Fibroblast of lung (primary cell): ENCODE measurements around the gene FAM3D.

Experiments
- CTCF ChIP-seq, 2 donors: IDR thresholded peaks in 1 of 2; conservative IDR thresholded peaks in 1 of 2; 1 replicate in 1 of 2; 2 replicates in 1 of 2; pipeline ENCODE4 v1.5.1; 2011 to 2012; ENCODE audit warnings: low read length in 2 of 2, control low read depth in 1 of 2, inconsistent platforms in 1 of 2, low read depth in 1 of 2, mild to moderate bottlenecking in 1 of 2
- EZH2 ChIP-seq: IDR thresholded peaks from 2 replicates; pipeline ENCODE4 v1.5.1; 2012; ENCODE audit warnings: low read length, control low read depth, mild to moderate bottlenecking; ENCODE audit errors: missing control alignments

GRCh38 chr3:58642846-58643245 lies 23.7 kb downstream of the FAM3D start:
- TF ChIP-seq CTCF (conservative IDR thresholded peaks at IDR 0.05 in 1 of 2, IDR thresholded peaks at IDR 0.05 in 1 of 2; ENCODE audit: low read depth in 1 of 2, low read length in 2 of 2) (no peak), EZH2 (no peak)
